Kidney (tissue), 22 donors: ENCODE results near the gene PAX3. TPM values are rescaled to one million over a fixed set of nuclear protein-coding genes. Genes with fewer than 3 reads are reported as not detected.

ENCODE experiments used
- DNase-seq, 5 donors: peaks; one replicate each; pipeline ENCODE4 v3.0.0-alpha.2; 2013 to 2020
- FAIRE-seq: peaks from 2 replicates; lab custom pipeline; 2012; peaks lifted over from hg19 to GRCh38; lab: Jason Lieb, UNC
- H3K27ac ChIP-seq, 2 donors: one replicate each; pipeline ENCODE4 v1.7.0; 2013; ENCODE audit warnings: low read depth in 2 of 2, low read length in 2 of 2, inconsistent platforms in 1 of 2
- H3K27me3 ChIP-seq: one replicate; pipeline ENCODE4 v1.7.1; 2013; ENCODE audit warnings: low read length, inconsistent platforms; ENCODE audit not compliant: control insufficient read depth, insufficient read depth
- H3K36me3 ChIP-seq, 3 donors: one replicate each; pipeline versions ENCODE4 v1.7.0 to v1.7.1; 2013; ENCODE audit warnings: low read length in 3 of 3, control low read depth in 1 of 3, inconsistent platforms in 1 of 3; ENCODE audit not compliant: insufficient read depth in 3 of 3, control insufficient read depth in 2 of 3
- H3K4me1 ChIP-seq, 3 donors: one replicate each; pipeline versions ENCODE4 v1.7.0 to v1.7.1; 2013; ENCODE audit warnings: low read length in 3 of 3, inconsistent platforms in 1 of 3, low read depth in 1 of 3; ENCODE audit not compliant: control insufficient read depth in 2 of 3, insufficient read depth in 2 of 3
- H3K4me3 ChIP-seq, 3 donors: one replicate each; pipeline versions ENCODE4 v1.7.0 to v1.8.1; 2013; ENCODE audit warnings: low read length in 3 of 3, control low read depth in 1 of 3, inconsistent platforms in 1 of 3
- H3K9ac ChIP-seq, 3 donors: one replicate each; pipeline versions ENCODE4 v1.7.0 to v1.7.1; 2013; ENCODE audit warnings: low read length in 3 of 3, control low read depth in 1 of 3, inconsistent platforms in 1 of 3
- H3K9me3 ChIP-seq, 3 donors: one replicate each; pipeline versions ENCODE4 v1.7.0 to v1.7.1; 2013; ENCODE audit warnings: low read length in 3 of 3, control low read depth in 1 of 3, inconsistent platforms in 1 of 3; ENCODE audit not compliant: control insufficient read depth in 2 of 3, insufficient read depth in 1 of 3
- CTCF ChIP-seq: IDR thresholded peaks from 3 replicates; pipeline ENCODE4 v1.5.1; 2012; ENCODE audit warnings: mild to moderate bottlenecking, moderate library complexity, borderline replicate concordance; ENCODE audit not compliant: insufficient read depth; ENCODE audit errors: extremely low read depth
- intact Hi-C: fragments of 100-400 bp; cut with DNase I; formaldehyde crosslinking; loops from one replicate; pipeline ENCODE4 v1.11.1; 2022
- long read RNA-seq, 10 donors: library from polyadenylated mRNA in 1 of 10; unstranded in 1 of 10; transcript quantifications; one replicate each; pipeline ENCODE4 v2.0.0 and lab custom pipeline, GENCODE V29; 2021 to 2026
- polyA plus RNA-seq: library from polyadenylated mRNA; stranded (reverse); fragments of 350-450 nt; fragmentation: Illumina TruSeq; extraction: RNeasy Lipid Tissue Mini Kit (QIAGEN cat#74804); gene quantifications from one replicate; pipeline ENCODE4 v1.2.3, GENCODE V29; 2014; ENCODE audit warnings: low read depth, low replicate concordance; ENCODE audit not compliant: insufficient read depth
- total RNA-seq: library from RNA; stranded (reverse); fragmentation: NEBNext Ultra II Directional; extraction: Animal tissue kit (Norgen Biotek cat#: 25700); gene quantifications from one replicate; pipeline ENCODE4 v1.2.1, GENCODE V29; 2021
- donor health status: control.
- donor health status: control.
- donor health status: control.
- donor health status: control.
- donor health status: control.
- donor health status: DM: yes; HTN: yes; CAD: no.
- donor health status: Normal renal cell carcinoma (clear cell type).

Gene PAX3
- total RNA-seq = not detected
- polyA plus RNA-seq = not detected
- long read RNA-seq, donor 1 = 0 reads
- long read RNA-seq, donor 2 = 0 reads
- long read RNA-seq, donor 3 = 0 reads
- long read RNA-seq, donor 4 = 0 reads
- long read RNA-seq, donor 5 = 0 reads
- long read RNA-seq, donor 6 = 0 reads
- long read RNA-seq, donor 7 = 0 reads
- long read RNA-seq, donor 8 = 0 reads
- long read RNA-seq, donor 9 = 0 reads
- long read RNA-seq, donor 10 = 0 reads

GRCh38 chr2:222298311-222299150 is at the start of gene PAX3:
TSS of gene PAX3 (minus strand) at chr2:222298998. CDS start at chr2:222298615, 383 bp downstream.
- FAIRE-seq (no peak), DNase-seq (peak in 2 of 5 donors; percentile 27 to 31)
- no peak for TF ChIP-seq CTCF
- Histone ChIP-seq H3K27ac (no peak within 1 kb of the TSS), H3K4me3 (peak within 1 kb of the TSS in 1 of 3 donors; percentile 13), H3K4me1 (peaks cover 0 to 4% (median 0%) of the 10 kb centered on the region in 3 donors), H3K36me3 (no peaks in the 10 kb centered on the region), H3K9ac (no peak within 1 kb of the TSS), H3K9me3 (no peaks in the 10 kb centered on the region), H3K27me3 (peaks cover 89% of the 10 kb centered on the region)
- intact Hi-C loops = no loop called here

GRCh38 chr2:222341331-222341730 is 42.5 kb upstream of the PAX3 start:
- no peak overlapping the region for H3K4me3 ChIP-seq
- H3K4me1 ChIP-seq = no peaks in the 10 kb centered on the region
- TF ChIP-seq CTCF = no peak
- H3K9ac ChIP-seq = no peak overlapping the region
- H3K9me3 ChIP-seq = no peaks in the 10 kb centered on the region
- intact Hi-C loops = no loop called here
- FAIRE-seq (no peak), DNase-seq (peak in 2 of 5 donors; percentile 64 to 69)
- H3K27me3 ChIP-seq = no peaks in the 10 kb centered on the region
- no peak overlapping the region for H3K27ac ChIP-seq
- no peaks in the 10 kb centered on the region for H3K36me3 ChIP-seq

- FAIRE-seq (no peak), DNase-seq (no peak)
- no peak overlapping the region for H3K4me3 ChIP-seq
- H3K36me3 ChIP-seq = no peaks in the 10 kb centered on the region
- no peak for TF ChIP-seq CTCF
- H3K4me1 ChIP-seq = no peaks in the 10 kb centered on the region
- intact Hi-C loops = no loop called here
- H3K27me3 ChIP-seq = no peaks in the 10 kb centered on the region
- H3K27ac ChIP-seq = no peak overlapping the region
- H3K9me3 ChIP-seq = peaks cover 0 to 6% (median 0%) of the 10 kb centered on the region in 3 donors
- H3K9ac ChIP-seq = no peak overlapping the region
Measured at GRCh38 chr2:222338374-222338773, 39.6 kb upstream of the PAX3 start.
